Stomach smooth muscle (tissue), 2 donors: ENCODE measurements around the gene RALY.

Experiments used
- H3K27ac ChIP-seq: one replicate; pipeline ENCODE4 v1.7.0; 2013; ENCODE audit warnings: mild to moderate bottlenecking, low read length, inconsistent platforms
- H3K27me3 ChIP-seq, 2 donors: one replicate each; pipeline ENCODE4 v1.7.0; 2013; ENCODE audit warnings: low read length in 2 of 2; ENCODE audit not compliant: insufficient read depth in 2 of 2, control insufficient read depth in 1 of 2
- H3K36me3 ChIP-seq, 2 donors: one replicate each; pipeline ENCODE4 v1.7.0; 2013; ENCODE audit warnings: low read length in 2 of 2; ENCODE audit not compliant: control insufficient read depth in 2 of 2, insufficient read depth in 2 of 2
- H3K4me1 ChIP-seq: one replicate; pipeline ENCODE4 v1.7.0; 2013; ENCODE audit warnings: low read length; ENCODE audit not compliant: control insufficient read depth, insufficient read depth
- H3K4me3 ChIP-seq, 2 donors: one replicate each; pipeline ENCODE4 v1.7.0; 2013; ENCODE audit warnings: low read length in 2 of 2
- H3K9ac ChIP-seq, 2 donors: one replicate each; pipeline ENCODE4 v1.7.0; 2013; ENCODE audit warnings: low read length in 2 of 2, mild to moderate bottlenecking in 1 of 2
- H3K9me3 ChIP-seq, 2 donors: one replicate each; pipeline ENCODE4 v1.7.0; 2013; ENCODE audit warnings: low read length in 2 of 2; ENCODE audit not compliant: control insufficient read depth in 2 of 2
- donor health status: healthy.
- donor health status: Pancreatic carcinoma.

The RALY gene

DNA sequence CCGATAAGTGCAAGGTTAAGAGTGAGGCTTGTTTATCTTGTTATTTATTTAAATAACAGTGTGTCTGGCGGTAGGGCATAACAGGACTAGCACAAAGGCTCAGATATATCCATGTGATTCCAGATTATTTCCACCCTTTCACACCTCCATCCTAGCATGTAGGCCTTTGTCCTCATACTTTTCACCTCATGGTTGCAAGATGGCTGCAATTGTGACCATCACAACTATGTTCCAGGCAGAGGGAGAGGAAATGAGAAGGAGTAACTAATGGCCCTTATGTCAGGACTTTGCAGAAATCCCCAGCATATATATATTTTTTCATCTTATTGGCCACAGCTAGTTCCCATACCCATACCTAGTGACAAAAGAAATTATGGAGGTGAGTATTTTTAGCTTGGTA is 23.5 kb upstream of the RALY start:
- peaks cover 6% of the 10 kb centered on the region for H3K4me1 ChIP-seq
- no peaks in the 10 kb centered on the region for H3K9me3 ChIP-seq
- H3K9ac ChIP-seq: no peak overlapping the region
- H3K27ac ChIP-seq: no peak overlapping the region
- no peak overlapping the region for H3K4me3 ChIP-seq
- H3K27me3 ChIP-seq: no peaks in the 10 kb centered on the region
- H3K36me3 ChIP-seq: no peaks in the 10 kb centered on the region

GRCh38 chr20:33971147-33971975 is 22.4 kb upstream of the RALY start:
- H3K27ac ChIP-seq: peak overlapping the region; percentile 66
- H3K9ac ChIP-seq: peak overlapping the region in 1 of 2 donors; percentile 13
- H3K9me3 ChIP-seq: no peaks in the 10 kb centered on the region
- H3K4me1 ChIP-seq: peaks cover 6% of the 10 kb centered on the region
- H3K36me3 ChIP-seq: no peaks in the 10 kb centered on the region
- H3K27me3 ChIP-seq: no peaks in the 10 kb centered on the region
- no peak overlapping the region for H3K4me3 ChIP-seq

- no peaks in the 10 kb centered on the region for H3K27me3 ChIP-seq
- H3K27ac ChIP-seq: no peak overlapping the region
- no peaks in the 10 kb centered on the region for H3K36me3 ChIP-seq
- peaks cover 0 to 3% of the 10 kb centered on the region in 2 donors for H3K9me3 ChIP-seq
- H3K4me3 ChIP-seq: no peak overlapping the region
- no peaks in the 10 kb centered on the region for H3K4me1 ChIP-seq
- H3K9ac ChIP-seq: no peak overlapping the region
Measured at GRCh38 chr20:33976959-33977358, 16.8 kb upstream of the RALY start.

GRCh38 chr20:33977535-33977934 is 16.2 kb upstream of the RALY start:
- Histone ChIP-seq H3K36me3 (no peaks in the 10 kb centered on the region), H3K27ac (no peak overlapping the region), H3K4me1 (no peaks in the 10 kb centered on the region), H3K27me3 (no peaks in the 10 kb centered on the region), H3K4me3 (no peak overlapping the region), H3K9ac (no peak overlapping the region), H3K9me3 (peaks cover 0 to 3% of the 10 kb centered on the region in 2 donors)

GRCh38 chr20:33979094-33979493 is 14.6 kb upstream of the RALY start:
- Histone ChIP-seq H3K4me3 (no peak overlapping the region), H3K9ac (no peak overlapping the region), H3K9me3 (peaks cover 0 to 3% of the 10 kb centered on the region in 2 donors), H3K36me3 (no peaks in the 10 kb centered on the region), H3K27me3 (no peaks in the 10 kb centered on the region), H3K4me1 (no peaks in the 10 kb centered on the region), H3K27ac (no peak overlapping the region)

GRCh38 chr20:33981347-33981746 is 12.4 kb upstream of the RALY start:
- H3K9ac ChIP-seq: no peak overlapping the region
- peaks cover 0 to 3% of the 10 kb centered on the region in 2 donors for H3K9me3 ChIP-seq
- no peaks in the 10 kb centered on the region for H3K27me3 ChIP-seq
- H3K27ac ChIP-seq: no peak overlapping the region
- no peak overlapping the region for H3K4me3 ChIP-seq
- H3K36me3 ChIP-seq: no peaks in the 10 kb centered on the region
- no peaks in the 10 kb centered on the region for H3K4me1 ChIP-seq

- Histone ChIP-seq H3K9ac (no peak overlapping the region), H3K4me3 (no peak overlapping the region), H3K27ac (no peak overlapping the region), H3K9me3 (peaks cover 0 to 3% of the 10 kb centered on the region in 2 donors), H3K4me1 (no peaks in the 10 kb centered on the region), H3K27me3 (no peaks in the 10 kb centered on the region), H3K36me3 (no peaks in the 10 kb centered on the region)
Measured at GRCh38 chr20:33981964-33982363, 11.7 kb upstream of the RALY start.

DNA sequence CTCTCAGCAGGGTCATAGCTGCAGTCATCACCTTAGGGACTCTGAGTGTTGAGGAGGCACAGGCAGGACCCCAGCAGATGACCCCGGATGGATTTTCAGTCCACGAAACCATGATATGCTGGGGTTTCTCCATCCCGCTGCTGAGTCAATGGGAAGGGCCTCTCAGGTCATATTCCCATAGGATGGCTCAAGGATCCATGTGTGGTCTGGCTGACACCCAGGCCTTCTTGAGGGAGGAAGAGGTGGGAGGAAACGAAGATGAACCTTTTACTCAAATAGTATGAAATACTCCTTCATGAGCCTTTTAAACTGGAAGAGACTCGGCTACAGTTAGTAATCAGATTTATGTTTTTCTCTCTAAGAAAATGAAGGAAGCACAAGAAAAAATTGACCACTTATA is 10.3 kb upstream of the RALY start:
- H3K27ac ChIP-seq: no peak overlapping the region
- H3K9ac ChIP-seq: no peak overlapping the region
- H3K4me1 ChIP-seq: no peaks in the 10 kb centered on the region
- H3K36me3 ChIP-seq: no peaks in the 10 kb centered on the region
- H3K9me3 ChIP-seq: no peaks in the 10 kb centered on the region
- no peaks in the 10 kb centered on the region for H3K27me3 ChIP-seq
- H3K4me3 ChIP-seq: no peak overlapping the region

- no peaks in the 10 kb centered on the region for H3K27me3 ChIP-seq
- H3K36me3 ChIP-seq: no peaks in the 10 kb centered on the region
- no peaks in the 10 kb centered on the region for H3K4me1 ChIP-seq
- H3K27ac ChIP-seq: no peak overlapping the region
- H3K4me3 ChIP-seq: no peak overlapping the region
- H3K9ac ChIP-seq: no peak overlapping the region
- no peaks in the 10 kb centered on the region for H3K9me3 ChIP-seq
Measured at GRCh38 chr20:33984182-33984719, 9.5 kb upstream of the RALY start.

DNA sequence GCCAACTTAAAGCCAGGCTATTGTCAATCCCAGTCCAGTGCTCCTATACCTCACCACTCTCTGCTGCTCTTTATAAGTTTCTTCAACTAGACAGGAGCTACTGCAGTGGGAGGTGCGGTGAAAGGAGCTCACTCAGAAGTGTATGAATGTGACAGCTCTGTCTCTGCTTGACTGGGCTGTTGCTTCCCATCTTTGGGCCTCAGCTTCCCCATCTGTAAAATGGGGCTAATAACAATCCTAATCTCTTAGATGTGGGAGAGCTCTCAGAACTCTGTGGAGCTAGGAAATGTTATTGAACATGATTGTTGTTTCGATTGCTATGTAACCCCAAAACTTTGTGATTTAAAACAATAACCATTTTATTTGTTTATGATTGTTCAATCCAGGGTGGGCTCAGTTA is 8.4 kb upstream of the RALY start:
- H3K4me1 ChIP-seq: no peaks in the 10 kb centered on the region
- H3K27ac ChIP-seq: no peak overlapping the region
- no peaks in the 10 kb centered on the region for H3K27me3 ChIP-seq
- H3K9me3 ChIP-seq: no peaks in the 10 kb centered on the region
- H3K36me3 ChIP-seq: no peaks in the 10 kb centered on the region
- H3K4me3 ChIP-seq: no peak overlapping the region
- no peak overlapping the region for H3K9ac ChIP-seq

- Histone ChIP-seq H3K27me3 (no peaks in the 10 kb centered on the region), H3K9ac (no peak overlapping the region), H3K27ac (no peak overlapping the region), H3K4me3 (no peak overlapping the region), H3K4me1 (no peaks in the 10 kb centered on the region), H3K36me3 (no peaks in the 10 kb centered on the region), H3K9me3 (no peaks in the 10 kb centered on the region)
Measured at GRCh38 chr20:33985830-33986229, 7.9 kb upstream of the RALY start.
